Measurements from ENCODE around the gene INSM1. TPM values are rescaled to one million over a fixed set of nuclear protein-coding genes. Genes with fewer than 3 reads are reported as not detected.

The INSM1 gene
- total RNA-seq, 1 experiment from 2014 or later = not detected

GRCh38 chr20:20333866-20334265 is 34.0 kb upstream of the INSM1 start:
- no peaks in the 10 kb centered on the region for H3K36me3 Mint-ChIP-seq (ENCODE audit: insufficient read depth, unreplicated experiment)
- no peaks in the 10 kb centered on the region for H3K9me3 Mint-ChIP-seq (ENCODE audit: low read depth, unreplicated experiment)
- H3K27ac Mint-ChIP-seq (ENCODE audit: unreplicated experiment) = no peak overlapping the region
- no TSS peak for BruUV-seq (replicated peaks)
- TF ChIP-seq, protein P1, sequence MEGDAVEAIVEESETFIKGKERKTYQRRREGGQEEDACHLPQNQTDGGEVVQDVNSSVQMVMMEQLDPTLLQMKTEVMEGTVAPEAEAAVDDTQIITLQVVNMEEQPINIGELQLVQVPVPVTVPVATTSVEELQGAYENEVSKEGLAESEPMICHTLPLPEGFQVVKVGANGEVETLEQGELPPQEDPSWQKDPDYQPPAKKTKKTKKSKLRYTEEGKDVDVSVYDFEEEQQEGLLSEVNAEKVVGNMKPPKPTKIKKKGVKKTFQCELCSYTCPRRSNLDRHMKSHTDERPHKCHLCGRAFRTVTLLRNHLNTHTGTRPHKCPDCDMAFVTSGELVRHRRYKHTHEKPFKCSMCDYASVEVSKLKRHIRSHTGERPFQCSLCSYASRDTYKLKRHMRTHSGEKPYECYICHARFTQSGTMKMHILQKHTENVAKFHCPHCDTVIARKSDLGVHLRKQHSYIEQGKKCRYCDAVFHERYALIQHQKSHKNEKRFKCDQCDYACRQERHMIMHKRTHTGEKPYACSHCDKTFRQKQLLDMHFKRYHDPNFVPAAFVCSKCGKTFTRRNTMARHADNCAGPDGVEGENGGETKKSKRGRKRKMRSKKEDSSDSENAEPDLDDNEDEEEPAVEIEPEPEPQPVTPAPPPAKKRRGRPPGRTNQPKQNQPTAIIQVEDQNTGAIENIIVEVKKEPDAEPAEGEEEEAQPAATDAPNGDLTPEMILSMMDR (IDR thresholded peaks at IDR 0.05; ENCODE audit: unreplicated experiment) = no peak
- H3K27me3 Mint-ChIP-seq (ENCODE audit: unreplicated experiment) = peaks cover 9% of the 10 kb centered on the region
- no peaks in the 10 kb centered on the region for H3K4me1 Mint-ChIP-seq (ENCODE audit: low read depth, unreplicated experiment)
- intact Hi-C loops (cut with micrococcal nuclease; ENCODE audit: unreplicated experiment) = no loop called here
- CTCF ChIA-PET = no interaction called here
- no peak for DNase-seq
- H3K4me3 Mint-ChIP-seq (ENCODE audit: low read depth, unreplicated experiment) = no peak overlapping the region

DNA sequence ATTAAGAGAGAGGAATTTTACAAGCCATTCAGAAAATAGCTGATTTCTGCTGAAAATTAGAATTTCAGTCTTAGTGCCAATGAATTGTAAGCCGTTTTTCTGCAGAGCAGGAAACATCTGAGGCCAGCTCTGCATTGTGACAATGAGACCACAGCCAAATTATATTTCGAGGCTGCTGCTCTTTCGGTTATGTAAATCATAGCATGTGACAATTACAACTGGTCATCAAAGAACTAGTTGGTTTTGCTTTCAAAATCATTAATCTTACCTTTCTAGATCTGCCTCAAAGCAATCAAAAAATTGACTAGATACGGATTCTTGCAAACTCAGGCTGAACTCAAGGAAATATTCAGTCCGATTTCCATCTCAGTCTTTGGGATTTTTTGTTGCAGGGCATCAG is 33.4 kb upstream of the INSM1 start:
- no peaks in the 10 kb centered on the region for H3K4me1 Mint-ChIP-seq (ENCODE audit: low read depth, unreplicated experiment)
- BruUV-seq (replicated peaks) = no TSS peak
- no peak for DNase-seq
- H3K36me3 Mint-ChIP-seq (ENCODE audit: insufficient read depth, unreplicated experiment) = no peaks in the 10 kb centered on the region
- no peak overlapping the region for H3K27ac Mint-ChIP-seq (ENCODE audit: unreplicated experiment)
- TF ChIP-seq, protein P1 (IDR thresholded peaks at IDR 0.05; ENCODE audit: unreplicated experiment) = no peak
- peaks cover 3% of the 10 kb centered on the region for H3K27me3 Mint-ChIP-seq (ENCODE audit: unreplicated experiment)
- intact Hi-C loops (cut with micrococcal nuclease; ENCODE audit: unreplicated experiment) = no loop called here
- CTCF ChIA-PET = no interaction called here
- no peak overlapping the region for H3K4me3 Mint-ChIP-seq (ENCODE audit: low read depth, unreplicated experiment)
- no peaks in the 10 kb centered on the region for H3K9me3 Mint-ChIP-seq (ENCODE audit: low read depth, unreplicated experiment)

- H3K27ac Mint-ChIP-seq (ENCODE audit: unreplicated experiment) = no peak overlapping the region
- H3K36me3 Mint-ChIP-seq (ENCODE audit: insufficient read depth, unreplicated experiment) = no peaks in the 10 kb centered on the region
- no peaks in the 10 kb centered on the region for H3K9me3 Mint-ChIP-seq (ENCODE audit: low read depth, unreplicated experiment)
- BruUV-seq (replicated peaks) = no TSS peak
- CTCF ChIA-PET = no interaction called here
- intact Hi-C loops (cut with micrococcal nuclease; ENCODE audit: unreplicated experiment) = no loop called here
- no peak overlapping the region for H3K4me3 Mint-ChIP-seq (ENCODE audit: low read depth, unreplicated experiment)
- no peaks in the 10 kb centered on the region for H3K4me1 Mint-ChIP-seq (ENCODE audit: low read depth, unreplicated experiment)
- DNase-seq = no peak
- H3K27me3 Mint-ChIP-seq (ENCODE audit: unreplicated experiment) = no peaks in the 10 kb centered on the region
- TF ChIP-seq, protein P1 (IDR thresholded peaks at IDR 0.05; ENCODE audit: unreplicated experiment) = no peak
Observed at GRCh38 chr20:20338133-20338730, 29.7 kb upstream of the INSM1 start.

GRCh38 chr20:20340443-20340842 is 27.5 kb upstream of the INSM1 start:
- TF ChIP-seq, protein P1 (IDR thresholded peaks at IDR 0.05; ENCODE audit: unreplicated experiment) = no peak
- DNase-seq = no peak
- Mint-ChIP-seq H3K4me3 (ENCODE audit: low read depth, unreplicated experiment) (no peak overlapping the region), H3K36me3 (ENCODE audit: insufficient read depth, unreplicated experiment) (no peaks in the 10 kb centered on the region), H3K9me3 (ENCODE audit: low read depth, unreplicated experiment) (no peaks in the 10 kb centered on the region), H3K4me1 (ENCODE audit: low read depth, unreplicated experiment) (no peaks in the 10 kb centered on the region), H3K27ac (ENCODE audit: unreplicated experiment) (no peak overlapping the region), H3K27me3 (ENCODE audit: unreplicated experiment) (no peaks in the 10 kb centered on the region)
- intact Hi-C loops (cut with micrococcal nuclease; ENCODE audit: unreplicated experiment) = no loop called here
- BruUV-seq (replicated peaks) = no TSS peak
- CTCF ChIA-PET = no interaction called here

All from Calu3 (cell line).